IPS-20b (cell line): ENCODE data around the gene DOCK7.

Source experiments
- H3K27ac ChIP-seq: one replicate; pipeline ENCODE4 v1.5.1; 2013; ENCODE audit warnings: low read length
- H3K27me3 ChIP-seq: 2 replicates; pipeline ENCODE4 v1.6.1; 2013; ENCODE audit warnings: mild to moderate bottlenecking, low read length, inconsistent platforms; ENCODE audit not compliant: insufficient read depth
- H3K36me3 ChIP-seq: 2 replicates; pipeline ENCODE4 v1.6.1; 2013; ENCODE audit warnings: low read depth, mild to moderate bottlenecking, inconsistent platforms, low read length, moderate library complexity; ENCODE audit not compliant: insufficient read depth
- H3K4me1 ChIP-seq: 2 replicates; pipeline ENCODE4 v1.6.1; 2013; ENCODE audit warnings: mild to moderate bottlenecking, control low read depth, inconsistent platforms, low read length, moderate library complexity; ENCODE audit not compliant: insufficient read depth
- H3K4me3 ChIP-seq: 2 replicates; pipeline ENCODE4 v1.5.1; 2013; ENCODE audit warnings: mild to moderate bottlenecking, low read length, inconsistent platforms
- H3K9ac ChIP-seq: 2 replicates; pipeline ENCODE4 v1.6.1; 2013; ENCODE audit warnings: low read depth, mild to moderate bottlenecking, inconsistent platforms, low read length, moderate library complexity
- H3K9me3 ChIP-seq: 2 replicates; pipeline ENCODE4 v1.6.1; 2013; ENCODE audit warnings: mild to moderate bottlenecking, low read depth, low read length, inconsistent platforms; ENCODE audit not compliant: insufficient read depth

Gene DOCK7

GRCh38 chr1:62425041-62425440 lies 263.1 kb downstream of the DOCK7 start:
- Histone ChIP-seq H3K36me3 (no peaks in the 10 kb centered on the region), H3K4me1 (no peaks in the 10 kb centered on the region), H3K27ac (no peak overlapping the region), H3K9me3 (no peaks in the 10 kb centered on the region), H3K27me3 (no peaks in the 10 kb centered on the region), H3K4me3 (no peak overlapping the region), H3K9ac (no peak overlapping the region)

- no peak overlapping the region for H3K4me3 ChIP-seq
- no peak overlapping the region for H3K27ac ChIP-seq
- H3K4me1 ChIP-seq = no peaks in the 10 kb centered on the region
- H3K9me3 ChIP-seq = no peaks in the 10 kb centered on the region
- no peak overlapping the region for H3K9ac ChIP-seq
- no peaks in the 10 kb centered on the region for H3K27me3 ChIP-seq
- no peaks in the 10 kb centered on the region for H3K36me3 ChIP-seq
Observed at GRCh38 chr1:62424411-62424810, 263.8 kb downstream of the DOCK7 start.

- no peak overlapping the region for H3K4me3 ChIP-seq
- H3K27ac ChIP-seq = no peak overlapping the region
- H3K4me1 ChIP-seq = no peaks in the 10 kb centered on the region
- H3K9ac ChIP-seq = no peak overlapping the region
- no peaks in the 10 kb centered on the region for H3K27me3 ChIP-seq
- no peaks in the 10 kb centered on the region for H3K9me3 ChIP-seq
- H3K36me3 ChIP-seq = no peaks in the 10 kb centered on the region
Observed at GRCh38 chr1:62423580-62424242, 264.5 kb downstream of the DOCK7 start.

- Histone ChIP-seq H3K4me3 (no peak overlapping the region), H3K9me3 (no peaks in the 10 kb centered on the region), H3K27ac (no peak overlapping the region), H3K9ac (no peak overlapping the region), H3K36me3 (no peaks in the 10 kb centered on the region), H3K27me3 (no peaks in the 10 kb centered on the region), H3K4me1 (no peaks in the 10 kb centered on the region)
Observed at GRCh38 chr1:62420214-62420613, 268.0 kb downstream of the DOCK7 start.

GRCh38 chr1:62417351-62417999 lies 270.7 kb downstream of the DOCK7 start:
- no peaks in the 10 kb centered on the region for H3K27me3 ChIP-seq
- H3K9me3 ChIP-seq = no peaks in the 10 kb centered on the region
- H3K9ac ChIP-seq = no peak overlapping the region
- no peaks in the 10 kb centered on the region for H3K36me3 ChIP-seq
- no peak overlapping the region for H3K4me3 ChIP-seq
- no peak overlapping the region for H3K27ac ChIP-seq
- no peaks in the 10 kb centered on the region for H3K4me1 ChIP-seq

DNA sequence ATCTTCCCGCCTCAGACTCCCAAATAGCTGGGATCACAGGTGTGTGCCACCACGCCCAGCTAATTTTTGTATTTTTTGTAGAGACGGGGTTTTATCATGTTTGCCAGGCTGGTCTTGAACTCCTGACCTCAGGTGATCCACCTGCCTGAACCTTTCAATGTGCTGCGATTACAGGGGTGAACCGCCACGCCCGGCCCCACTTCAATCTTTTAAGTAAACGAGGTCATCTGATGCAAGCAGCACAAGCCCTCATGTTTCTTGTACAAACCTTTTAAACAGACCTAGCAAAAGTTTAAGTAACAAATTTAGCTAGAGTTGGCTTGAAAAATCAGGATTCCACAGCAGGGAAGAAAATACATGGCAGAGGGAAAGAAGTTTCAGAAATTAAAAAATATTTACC lies 272.5 kb downstream of the DOCK7 start:
- H3K4me3 ChIP-seq = no peak overlapping the region
- H3K27ac ChIP-seq = no peak overlapping the region
- no peaks in the 10 kb centered on the region for H3K36me3 ChIP-seq
- H3K9me3 ChIP-seq = no peaks in the 10 kb centered on the region
- no peaks in the 10 kb centered on the region for H3K4me1 ChIP-seq
- no peak overlapping the region for H3K9ac ChIP-seq
- H3K27me3 ChIP-seq = no peaks in the 10 kb centered on the region

- Histone ChIP-seq H3K4me3 (no peak overlapping the region), H3K9ac (no peak overlapping the region), H3K36me3 (no peaks in the 10 kb centered on the region), H3K27me3 (0 out of 2 replicates have a peak, but pooled peaks cover 6% of the 10 kb centered on the region), H3K4me1 (no peaks in the 10 kb centered on the region), H3K27ac (no peak overlapping the region), H3K9me3 (no peaks in the 10 kb centered on the region)
Observed at GRCh38 chr1:62407398-62408009, 280.7 kb downstream of the DOCK7 start.

GRCh38 chr1:62406576-62406975 lies 281.6 kb downstream of the DOCK7 start:
- no peak overlapping the region for H3K4me3 ChIP-seq
- no peaks in the 10 kb centered on the region for H3K9me3 ChIP-seq
- no peak overlapping the region for H3K27ac ChIP-seq
- peaks cover under 1% of the 10 kb centered on the region; the same call in 1 of the 2 replicates for H3K4me1 ChIP-seq
- no peaks in the 10 kb centered on the region for H3K36me3 ChIP-seq
- no peak overlapping the region for H3K9ac ChIP-seq
- 0 out of 2 replicates have a peak, but pooled peaks cover 6% of the 10 kb centered on the region for H3K27me3 ChIP-seq

- Histone ChIP-seq H3K4me1 (peaks cover 13% of the 10 kb centered on the region; the same call in 1 of the 2 replicates), H3K9me3 (no peaks in the 10 kb centered on the region), H3K36me3 (no peaks in the 10 kb centered on the region), H3K27ac (no peak overlapping the region), H3K27me3 (0 out of 2 replicates have a peak, but pooled peaks cover 6% of the 10 kb centered on the region), H3K9ac (no peak overlapping the region), H3K4me3 (no peak overlapping the region)
Observed at GRCh38 chr1:62405247-62405646, 282.9 kb downstream of the DOCK7 start.
